ENCODE measurements around the gene OXCT1. TPM values are rescaled to one million over a fixed set of nuclear protein-coding genes. Genes with fewer than 3 reads are reported as not detected.

OXCT1 gene
- total and polyA plus RNA-seq, 9 of the 15 experiments (the other 6 are each of a cell fraction or from before 2014, with no cell fraction given): 24.7 to 61.2 (median 41.9) TPM

GRCh38 chr5:41856644-41857491 lies 13.4 kb downstream of the OXCT1 start (continued):
- TF ChIP-seq ARID2 (IDR thresholded peaks at IDR 0.05) (0 out of 2 replicates have a peak, but pooled peaks have one; percentile 53), HDAC3 (IDR thresholded peaks at IDR 0.05; ENCODE audit: borderline replicate concordance, partially characterized antibody) (no peak), ESRRA (IDR thresholded peaks at IDR 0.05; ENCODE audit: borderline replicate concordance, low read depth) (0 out of 2 replicates have a peak, but pooled peaks have one; percentile 30), TCF3 (CRISPR knock-in tag; IDR thresholded peaks at IDR 0.05) (no peak), ZBTB17 (CRISPR knock-in tag; IDR thresholded peaks at IDR 0.05) (no peak), TRIM25 (IDR thresholded peaks at IDR 0.05; ENCODE audit: borderline replicate concordance) (no peak), TAL1 (IDR thresholded peaks at IDR 0.05) (no peak), ZNF282 (CRISPR knock-in tag; IDR thresholded peaks at IDR 0.05) (no peak), KLF1 (tag; IDR thresholded peaks at IDR 0.05) (0 out of 2 replicates have a peak, but pooled peaks have one; percentile 31), DEAF1 (CRISPR knock-in tag; IDR thresholded peaks at IDR 0.05) (peak; percentile 90), MTA3 (IDR thresholded peaks at IDR 0.05; ENCODE audit: borderline replicate concordance) (0 out of 2 replicates have a peak, but pooled peaks have one; percentile 21)

Measured in K562 (cell line).